BE2C (cell line): Measurements from ENCODE around the gene ZNF107.

Experiments
- DNase-seq: peaks from one replicate; pipeline ENCODE4 v3.0.0-alpha.2; 2020
- H3K27me3 ChIP-seq: fragments of 250-450 bp; sonication (Bioruptor Pico); 2 replicates; pipeline ENCODE4 v1.5.1; 2020; ENCODE audit warnings: mild to moderate bottlenecking
- H3K36me3 ChIP-seq: fragments of 250-450 bp; sonication (Bioruptor Pico); 2 replicates; pipeline ENCODE4 v1.5.1; 2020; ENCODE audit warnings: mild to moderate bottlenecking
- H3K4me1 ChIP-seq: fragments of 250-450 bp; sonication (Bioruptor Pico); 2 replicates; pipeline ENCODE4 v1.5.1; 2020
- H3K4me3 ChIP-seq: 2 replicates; pipeline ENCODE4 v1.5.1; 2011; ENCODE audit warnings: low read depth, low read length
- H3K9me3 ChIP-seq: fragments of 250-450 bp; sonication (Bioruptor Pico); 2 replicates; pipeline ENCODE4 v1.5.1; 2020
- TF ChIP-seq, protein P1 (sequence below): IDR thresholded peaks from 2 replicates; pipeline ENCODE4 v1.5.1; 2012; ENCODE audit warnings: mild to moderate bottlenecking, low read depth, low read length

ZNF107 gene

DNA sequence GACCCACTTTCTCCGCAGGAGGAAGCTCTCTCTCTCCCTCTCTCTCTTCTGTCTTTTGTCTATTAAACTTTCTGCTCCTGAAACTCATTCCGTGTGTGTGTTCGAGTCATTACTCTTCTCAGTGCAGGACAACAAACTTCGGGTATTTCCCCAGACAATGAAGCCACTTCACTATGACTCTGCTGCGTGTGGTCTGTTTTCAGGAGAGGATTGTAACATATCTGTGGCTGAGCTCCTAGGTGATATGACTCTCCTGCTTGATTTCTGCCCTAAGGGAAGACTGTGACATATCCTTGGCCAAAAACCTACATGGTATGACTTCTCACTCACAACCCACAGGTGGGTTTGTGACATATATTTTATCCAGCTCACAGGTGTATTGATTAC, 39.9 kb upstream of the ZNF107 start:
- no peaks in the 10 kb centered on the region for H3K9me3 ChIP-seq
- H3K4me1 ChIP-seq: no peaks in the 10 kb centered on the region
- no peaks in the 10 kb centered on the region for H3K36me3 ChIP-seq
- no peak overlapping the region for H3K4me3 ChIP-seq
- H3K27me3 ChIP-seq: no peaks in the 10 kb centered on the region
- DNase-seq: no peak
- TF ChIP-seq, protein P1, sequence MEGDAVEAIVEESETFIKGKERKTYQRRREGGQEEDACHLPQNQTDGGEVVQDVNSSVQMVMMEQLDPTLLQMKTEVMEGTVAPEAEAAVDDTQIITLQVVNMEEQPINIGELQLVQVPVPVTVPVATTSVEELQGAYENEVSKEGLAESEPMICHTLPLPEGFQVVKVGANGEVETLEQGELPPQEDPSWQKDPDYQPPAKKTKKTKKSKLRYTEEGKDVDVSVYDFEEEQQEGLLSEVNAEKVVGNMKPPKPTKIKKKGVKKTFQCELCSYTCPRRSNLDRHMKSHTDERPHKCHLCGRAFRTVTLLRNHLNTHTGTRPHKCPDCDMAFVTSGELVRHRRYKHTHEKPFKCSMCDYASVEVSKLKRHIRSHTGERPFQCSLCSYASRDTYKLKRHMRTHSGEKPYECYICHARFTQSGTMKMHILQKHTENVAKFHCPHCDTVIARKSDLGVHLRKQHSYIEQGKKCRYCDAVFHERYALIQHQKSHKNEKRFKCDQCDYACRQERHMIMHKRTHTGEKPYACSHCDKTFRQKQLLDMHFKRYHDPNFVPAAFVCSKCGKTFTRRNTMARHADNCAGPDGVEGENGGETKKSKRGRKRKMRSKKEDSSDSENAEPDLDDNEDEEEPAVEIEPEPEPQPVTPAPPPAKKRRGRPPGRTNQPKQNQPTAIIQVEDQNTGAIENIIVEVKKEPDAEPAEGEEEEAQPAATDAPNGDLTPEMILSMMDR: no peak

DNA sequence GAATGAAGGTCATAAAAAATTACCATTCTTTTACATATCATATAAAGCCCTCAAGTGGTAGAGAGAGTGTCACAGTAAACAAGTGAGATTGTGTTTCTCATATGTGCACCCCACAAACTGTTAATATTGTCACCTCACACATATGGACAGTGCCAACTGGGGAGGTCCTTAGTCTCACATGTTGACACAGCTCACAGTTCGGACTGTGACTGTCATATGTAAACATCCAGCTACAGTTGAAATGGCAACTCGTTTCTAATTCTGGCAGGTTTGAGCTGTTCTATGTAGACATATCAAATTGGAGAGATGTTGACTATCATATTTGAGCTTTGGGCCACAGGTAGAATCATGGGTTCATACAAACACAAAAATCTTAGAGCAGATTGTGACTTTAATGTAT, 39.4 kb upstream of the ZNF107 start:
- Histone ChIP-seq H3K27me3 (no peaks in the 10 kb centered on the region), H3K9me3 (no peaks in the 10 kb centered on the region), H3K4me1 (no peaks in the 10 kb centered on the region), H3K4me3 (no peak overlapping the region), H3K36me3 (no peaks in the 10 kb centered on the region)
- no peak for DNase-seq
- TF ChIP-seq, protein P1: no peak

DNA sequence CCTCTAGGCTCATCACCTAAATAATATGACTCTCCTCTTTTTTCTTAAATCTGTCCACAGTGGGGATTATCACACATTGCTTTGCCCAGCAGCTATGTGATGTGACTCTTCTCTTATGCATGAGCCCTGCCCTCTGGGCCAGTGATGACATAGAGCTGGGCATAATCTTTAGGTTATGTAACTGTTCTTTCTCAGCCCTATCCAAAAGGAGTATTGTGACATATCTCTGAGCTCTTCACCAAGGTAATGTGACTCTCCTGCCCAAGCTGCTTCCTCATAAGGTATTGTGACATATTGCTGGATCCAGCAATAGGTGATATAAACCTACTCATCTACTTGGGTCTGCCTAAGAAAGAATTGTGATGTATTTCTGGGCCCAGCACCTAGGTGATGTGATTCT, 37.7 kb upstream of the ZNF107 start:
- TF ChIP-seq, protein P1: no peak
- Histone ChIP-seq H3K4me1 (no peaks in the 10 kb centered on the region), H3K36me3 (no peaks in the 10 kb centered on the region), H3K9me3 (no peaks in the 10 kb centered on the region), H3K27me3 (no peaks in the 10 kb centered on the region), H3K4me3 (no peak overlapping the region)
- DNase-seq: no peak

DNA sequence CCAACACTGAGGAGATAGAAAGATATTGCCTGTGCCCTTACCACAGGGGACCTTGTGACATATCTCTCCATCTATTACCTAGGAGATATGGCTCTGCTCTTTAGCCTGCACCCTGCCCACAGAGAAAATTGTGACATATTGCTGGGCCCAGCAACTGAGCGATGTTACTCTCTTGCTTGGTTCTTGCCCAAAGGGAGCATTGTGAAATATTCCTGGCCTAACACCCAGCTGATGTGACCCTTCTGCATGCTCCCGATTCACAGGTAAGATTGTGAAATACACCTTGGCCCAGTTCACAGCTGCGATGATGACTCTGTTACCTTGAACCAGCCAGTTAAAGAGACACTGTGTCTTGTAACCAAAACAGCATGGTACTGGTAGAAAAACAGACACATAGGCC, 37.2 kb upstream of the ZNF107 start:
- no peaks in the 10 kb centered on the region for H3K9me3 ChIP-seq
- H3K4me1 ChIP-seq: no peaks in the 10 kb centered on the region
- no peak overlapping the region for H3K4me3 ChIP-seq
- H3K27me3 ChIP-seq: no peaks in the 10 kb centered on the region
- no peak for DNase-seq
- H3K36me3 ChIP-seq: no peaks in the 10 kb centered on the region
- TF ChIP-seq, protein P1: no peak

DNA sequence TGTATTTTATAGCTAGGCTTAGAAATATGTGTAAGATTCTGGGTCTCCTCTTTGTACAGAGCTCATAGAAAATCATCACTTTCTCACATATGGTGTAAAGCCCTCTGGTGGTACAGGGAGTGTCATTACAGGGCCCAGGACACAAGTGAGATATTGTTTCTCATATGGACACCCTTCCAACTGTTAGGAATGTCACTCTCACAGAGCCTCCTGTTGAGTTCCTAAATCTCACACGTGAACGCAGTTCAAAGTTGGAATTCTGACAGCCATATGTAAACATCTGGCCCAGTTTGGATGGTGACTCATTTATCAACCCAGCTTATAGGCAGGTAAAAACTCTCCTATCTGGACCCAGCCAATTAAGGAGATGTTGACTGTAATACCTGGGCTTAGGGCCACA, 35.4 kb upstream of the ZNF107 start:
- Histone ChIP-seq H3K9me3 (no peaks in the 10 kb centered on the region), H3K27me3 (no peaks in the 10 kb centered on the region), H3K4me3 (no peak overlapping the region), H3K4me1 (no peaks in the 10 kb centered on the region), H3K36me3 (no peaks in the 10 kb centered on the region)
- TF ChIP-seq, protein P1: peak; percentile 53
- peak; percentile 9 for DNase-seq

DNA sequence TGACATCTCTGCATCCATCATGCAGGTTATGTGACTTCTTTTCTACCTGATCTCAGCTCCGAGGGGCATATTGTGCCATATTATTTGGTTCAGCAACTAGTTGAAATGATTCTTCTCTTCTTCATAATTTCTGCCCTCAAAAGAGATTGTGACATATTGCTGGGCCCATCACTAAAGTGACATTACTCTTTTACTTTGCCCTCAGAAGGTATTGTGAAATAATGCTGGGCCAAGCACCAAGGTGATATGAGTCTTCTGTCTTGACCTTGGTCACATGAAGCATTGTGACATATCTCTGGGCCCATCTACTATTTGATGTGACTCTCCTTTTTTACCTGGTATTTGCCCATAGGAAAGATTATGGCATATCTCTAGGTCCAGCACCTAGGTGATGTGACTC, 33.9 kb upstream of the ZNF107 start:
- no peak for DNase-seq
- Histone ChIP-seq H3K9me3 (no peaks in the 10 kb centered on the region), H3K36me3 (no peaks in the 10 kb centered on the region), H3K4me3 (no peak overlapping the region), H3K4me1 (no peaks in the 10 kb centered on the region), H3K27me3 (no peaks in the 10 kb centered on the region)
- TF ChIP-seq, protein P1: no peak
